ENCODE results near the gene PBXIP1.
A peak's percentile ranks its signal among the peaks of the same experiment; 100 is the strongest.

PBXIP1 gene

GRCh38 chr1:154972517-154973343, 16.8 kb upstream of the PBXIP1 start:
- DNase-seq: no peak

- DNase-seq: no peak
Observed at GRCh38 chr1:154972213-154972516, 16.3 kb upstream of the PBXIP1 start.

GRCh38 chr1:154971341-154971998, 15.6 kb upstream of the PBXIP1 start:
- no peak for DNase-seq

- peak in 1 of 2 donors; percentile 61 for DNase-seq
Observed at GRCh38 chr1:154970631-154971340, 14.9 kb upstream of the PBXIP1 start, which contains the start of gene SHC1. Gene SHC1 (minus strand): TSS chr1:154970747. CDS start chr1:154970526, 221 bp downstream.

- DNase-seq: no peak
Observed at GRCh38 chr1:154969860-154970452, 14.1 kb upstream of the PBXIP1 start.

GRCh38 chr1:154969246-154969645, 13.3 kb upstream of the PBXIP1 start:
- DNase-seq: no peak

GRCh38 chr1:154968731-154969130, 12.8 kb upstream of the PBXIP1 start:
- DNase-seq: no peak

- DNase-seq: no peak
Observed at GRCh38 chr1:154967331-154967950, 11.5 kb upstream of the PBXIP1 start.

GRCh38 chr1:154966111-154966510, 10.2 kb upstream of the PBXIP1 start:
- DNase-seq: no peak

GRCh38 chr1:154964359-154964758, 8.5 kb upstream of the PBXIP1 start:
- no peak for DNase-seq

- no peak for DNase-seq
Observed at GRCh38 chr1:154963643-154964042, 7.7 kb upstream of the PBXIP1 start.

- no peak for DNase-seq
Observed at GRCh38 chr1:154962795-154963330, 7.0 kb upstream of the PBXIP1 start.

GRCh38 chr1:154962156-154962749, 6.4 kb upstream of the PBXIP1 start:
- no peak for DNase-seq

- peak; percentile 78 to 85 for DNase-seq
Observed at GRCh38 chr1:154961207-154962155, 5.6 kb upstream of the PBXIP1 start, which contains the start of gene PYGO2. Gene PYGO2 (minus strand): TSS chr1:154961782. CDS start chr1:154961576, 206 bp downstream.

GRCh38 chr1:154960446-154961136, 4.7 kb upstream of the PBXIP1 start:
- no peak for DNase-seq

- no peak for DNase-seq
Observed at GRCh38 chr1:154959426-154959780, 3.5 kb upstream of the PBXIP1 start.

- no peak for DNase-seq
Observed at GRCh38 chr1:154958681-154959425, 3.0 kb upstream of the PBXIP1 start.

- DNase-seq: no peak
Observed at GRCh38 chr1:154958036-154958435, 2.1 kb upstream of the PBXIP1 start.

GRCh38 chr1:154957091-154957657, 1.3 kb upstream of the PBXIP1 start:
- no peak for DNase-seq
